ENCODE results near the gene ADCY10. TPM values are rescaled to one million over a fixed set of nuclear protein-coding genes. Genes with fewer than 3 reads are reported as not detected.

ADCY10 gene
- total and polyA plus RNA-seq, 2 of the 8 experiments (the other 6 are each of a cell fraction or from before 2014, with no cell fraction given) = 0.02 TPM; not detected in 1

DNA sequence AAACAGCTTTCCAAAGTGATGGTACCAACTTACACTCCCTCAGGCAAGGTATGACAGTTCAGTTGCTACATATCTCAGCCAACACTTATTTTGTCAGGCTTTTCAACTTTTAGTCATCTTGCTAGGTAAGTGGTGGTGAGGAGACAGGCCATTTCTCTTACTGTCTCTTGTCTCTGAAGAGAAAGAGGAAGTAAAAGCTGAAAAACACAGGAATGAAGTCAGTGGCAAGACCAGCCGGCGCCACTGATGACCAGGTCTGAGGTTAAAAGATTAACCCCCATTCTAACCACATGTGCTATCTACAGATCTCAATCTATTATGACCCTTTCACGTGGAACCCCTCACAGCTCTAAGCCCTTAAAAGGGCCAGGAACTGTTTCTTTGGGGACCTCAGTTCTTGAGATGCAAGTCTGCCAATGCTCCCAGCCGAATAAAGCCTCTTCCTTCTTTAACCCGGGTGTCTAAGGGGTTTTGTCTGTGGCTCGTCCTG, 4.2 kb downstream of the ADCY10 start:
- Histone ChIP-seq H3K4me2 (ENCODE audit: insufficient read depth in 1 of 2, low read depth in 2 of 2, low read length in 2 of 2) (no peak overlapping the region), H3K36me3 (ENCODE audit: control insufficient read depth in 2 of 4, insufficient read depth in 4 of 4, low read length in 3 of 4) (no peaks in the 10 kb centered on the region; a peak in 1 of 8 replicates), H3K9ac (replicated peaks in 1 of 4; ENCODE audit: extremely low read depth in 1 of 4, low read depth in 3 of 4, low read length in 3 of 4) (no peak overlapping the region), H2BK12ac (ENCODE audit: low read depth, low read length) (no peak overlapping the region), H3K27me3 (replicated peaks in 1 of 4; ENCODE audit: control insufficient read depth in 3 of 4, extremely low read depth in 1 of 4, insufficient read depth in 3 of 4, low read length in 3 of 4) (no peaks in the 10 kb centered on the region), H4K91ac (replicated peaks; ENCODE audit: insufficient read length, low read length) (no peak overlapping the region), H4K8ac (ENCODE audit: extremely low read depth, insufficient read depth, low read length) (no peak overlapping the region), H3K4me3 (ENCODE audit: extremely low read depth in 1 of 4, insufficient read depth in 2 of 4, low read depth in 3 of 4, low read length in 4 of 4) (no peak overlapping the region), H3K79me1 (ENCODE audit: low read depth, low read length) (no peaks in the 10 kb centered on the region), H3K27ac (ENCODE audit: low read depth, low read length) (no peak overlapping the region), H4K20me1 (replicated peaks in 1 of 2; ENCODE audit: control insufficient read depth in 1 of 2, insufficient read depth in 2 of 2, low read length in 2 of 2) (no peaks in the 10 kb centered on the region), H3K4ac (replicated peaks; ENCODE audit: insufficient read length, low read depth, low read length) (no peak overlapping the region), H3K79me2 (ENCODE audit: control insufficient read depth in 1 of 2, insufficient read depth in 2 of 2, low read length in 2 of 2) (no peaks in the 10 kb centered on the region), H3K18ac (ENCODE audit: extremely low read depth, low read length) (no peak overlapping the region), H2BK5ac (ENCODE audit: low read depth, low read length) (no peak overlapping the region), H3K56ac (replicated peaks; ENCODE audit: insufficient read length, low read depth, low read length) (no peak overlapping the region), H2BK15ac (ENCODE audit: low read length) (no peak overlapping the region), H4K5ac (ENCODE audit: insufficient read length, low read depth, low read length) (no peak overlapping the region), H3K4me1 (replicated peaks in 1 of 4; ENCODE audit: control insufficient read depth in 3 of 4, insufficient read depth in 4 of 4, low read length in 3 of 4) (peaks cover 0 to 6% (median 3%) of the 10 kb centered on the region in 4 experiments; a peak in 4 of 7 replicates), H3K14ac (ENCODE audit: insufficient read length) (no peak overlapping the region), H2AFZ (ENCODE audit: low read length) (no peak overlapping the region), H2BK120ac (replicated peaks; ENCODE audit: low read depth, low read length) (no peak overlapping the region), H3K23me2 (ENCODE audit: low read depth, low read length) (no peaks in the 10 kb centered on the region), H3K9me3 (ENCODE audit: insufficient read depth in 2 of 2, low read depth in 1 of 2, low read length in 1 of 2) (peaks cover 13 to 17% of the 10 kb centered on the region in 2 experiments), H2AK5ac (ENCODE audit: low read depth, low read length) (no peak overlapping the region), H2BK20ac (ENCODE audit: low read length) (no peak overlapping the region), H3K23ac (ENCODE audit: insufficient read length) (no peak overlapping the region)
- no peak for DNase-seq (ENCODE audit: low read depth in 1 of 2, low spot score in 2 of 2)
- ChIA-PET CTCF (ENCODE audit: partially characterized antibody) (no interaction called here), POLR2A (ENCODE audit: partially characterized antibody) (no interaction called here)
- WGBS, 2 experiments (ENCODE audit: extremely low coverage in 1 of 2, insufficient coverage in 1 of 2, insufficient read length in 1 of 2, insufficient replicate concordance in 2 of 2, low coverage in 1 of 2, low lambda C conversion rate in 2 of 2, missing lambda C conversion rate in 1 of 2) = 96% methylated on average over 6 of the region's 6 CpGs; no CpG with 5 or more reads in 1 of the 2 experiments
- no peak for TF ChIP-seq SRF (IDR thresholded peaks at IDR 0.05; ENCODE audit: low read depth, low read length)
- TF ChIP-seq POLR2AphosphoS5 (IDR thresholded peaks at IDR 0.05; ENCODE audit: low read depth, low read length) = no peak
- TF ChIP-seq, protein P1, sequence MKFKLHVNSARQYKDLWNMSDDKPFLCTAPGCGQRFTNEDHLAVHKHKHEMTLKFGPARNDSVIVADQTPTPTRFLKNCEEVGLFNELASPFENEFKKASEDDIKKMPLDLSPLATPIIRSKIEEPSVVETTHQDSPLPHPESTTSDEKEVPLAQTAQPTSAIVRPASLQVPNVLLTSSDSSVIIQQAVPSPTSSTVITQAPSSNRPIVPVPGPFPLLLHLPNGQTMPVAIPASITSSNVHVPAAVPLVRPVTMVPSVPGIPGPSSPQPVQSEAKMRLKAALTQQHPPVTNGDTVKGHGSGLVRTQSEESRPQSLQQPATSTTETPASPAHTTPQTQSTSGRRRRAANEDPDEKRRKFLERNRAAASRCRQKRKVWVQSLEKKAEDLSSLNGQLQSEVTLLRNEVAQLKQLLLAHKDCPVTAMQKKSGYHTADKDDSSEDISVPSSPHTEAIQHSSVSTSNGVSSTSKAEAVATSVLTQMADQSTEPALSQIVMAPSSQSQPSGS (IDR thresholded peaks at IDR 0.05; ENCODE audit: low read length) = no peak
- TF ChIP-seq, protein P2, sequence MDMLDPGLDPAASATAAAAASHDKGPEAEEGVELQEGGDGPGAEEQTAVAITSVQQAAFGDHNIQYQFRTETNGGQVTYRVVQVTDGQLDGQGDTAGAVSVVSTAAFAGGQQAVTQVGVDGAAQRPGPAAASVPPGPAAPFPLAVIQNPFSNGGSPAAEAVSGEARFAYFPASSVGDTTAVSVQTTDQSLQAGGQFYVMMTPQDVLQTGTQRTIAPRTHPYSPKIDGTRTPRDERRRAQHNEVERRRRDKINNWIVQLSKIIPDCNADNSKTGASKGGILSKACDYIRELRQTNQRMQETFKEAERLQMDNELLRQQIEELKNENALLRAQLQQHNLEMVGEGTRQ (IDR thresholded peaks at IDR 0.05; ENCODE audit: low read length) = no peak
- no peak for TF ChIP-seq CHD1 (IDR thresholded peaks at IDR 0.05; ENCODE audit: low read depth, low read length)
- TF ChIP-seq NANOG (IDR thresholded peaks at IDR 0.05; ENCODE audit: insufficient read depth, low read depth, low read length, poor library complexity, severe bottlenecking) = no peak
- no peak for FAIRE-seq
